GM23338 (cell line): ENCODE data around the gene R3HDM4. TPM values are rescaled to one million over a fixed set of nuclear protein-coding genes. Genes with fewer than 3 reads are reported as not detected.

Experiments
- ATAC-seq: fragments of 200-7000 bp; cut with Tn5 transposase; 3 replicates; pipeline ENCODE4 v1.9.1; 2020
- DNase-seq: peaks from one replicate; pipeline ENCODE4 v3.0.0-alpha.2; 2015; ENCODE audit warnings: low spot score
- H2AFZ ChIP-seq: fragments of 200-600 bp; sonication (generic); 2 replicates; pipeline ENCODE4 v1.8.0; 2016; ENCODE audit warnings: antibody characterized with exemption, mild to moderate bottlenecking, moderate library complexity
- H3F3A ChIP-seq: fragments of 200-600 bp; sonication (generic); replicated peaks from 2 replicates; pipeline ENCODE4 v1.8.0; 2017; ENCODE audit warnings: antibody characterized with exemption, mixed run types, low read depth
- H3K27ac ChIP-seq: fragments of 200-600 bp; sonication (generic); 2 replicates; pipeline ENCODE4 v1.6.1; 2016; ENCODE audit warnings: low read depth
- H3K27me3 ChIP-seq: fragments of 200-600 bp; sonication (generic); 2 replicates; pipeline ENCODE4 v1.8.0; 2016; ENCODE audit warnings: mild to moderate bottlenecking, mixed run types, moderate library complexity; ENCODE audit not compliant: insufficient read depth
- H3K36me3 ChIP-seq: fragments of 200-600 bp; sonication (generic); 2 replicates; pipeline ENCODE4 v1.8.0; 2016; ENCODE audit warnings: mild to moderate bottlenecking; ENCODE audit not compliant: insufficient read depth
- H3K4me1 ChIP-seq: fragments of 200-600 bp; sonication (generic); 2 replicates; pipeline ENCODE4 v1.8.0; 2016; ENCODE audit warnings: mild to moderate bottlenecking, moderate library complexity; ENCODE audit not compliant: insufficient read depth
- H3K4me2 ChIP-seq: fragments of 200-600 bp; sonication (generic); 2 replicates; pipeline ENCODE4 v1.7.1; 2017; ENCODE audit warnings: mixed run types
- H3K4me3 ChIP-seq: fragments of 200-600 bp; sonication (generic); 2 replicates; pipeline ENCODE4 v1.6.1; 2016; ENCODE audit warnings: mixed run types
- H3K79me2 ChIP-seq: fragments of 200-600 bp; sonication (generic); replicated peaks from 2 replicates; pipeline ENCODE4 v1.8.0; 2017; ENCODE audit warnings: mild to moderate bottlenecking; ENCODE audit not compliant: insufficient read depth
- H3K9me2 ChIP-seq: fragments of 200-600 bp; sonication (generic); 2 replicates; pipeline ENCODE4 v1.8.0; 2017; ENCODE audit not compliant: insufficient read depth
- H4K20me1 ChIP-seq: fragments of 200-600 bp; sonication (generic); replicated peaks from 2 replicates; pipeline ENCODE4 v1.8.0; 2017; ENCODE audit warnings: mild to moderate bottlenecking; ENCODE audit not compliant: insufficient read depth
- H3K27ac Mint-ChIP-seq: 2 replicates; pipeline ENCODE4 v1.8.0; 2020; ENCODE audit warnings: inconsistent platforms, mild to moderate bottlenecking, moderate library complexity, mixed read lengths
- H3K27me3 Mint-ChIP-seq: 3 replicates; pipeline ENCODE4 v1.8.0; 2022; ENCODE audit warnings: low read depth, mild to moderate bottlenecking, moderate library complexity, mixed read lengths, inconsistent platforms; ENCODE audit not compliant: insufficient read depth, poor library complexity
- H3K36me3 Mint-ChIP-seq: 3 replicates; pipeline ENCODE4 v1.8.0; 2021; ENCODE audit warnings: low read depth, mild to moderate bottlenecking, inconsistent platforms, moderate library complexity, mixed read lengths
- H3K4me1 Mint-ChIP-seq: 3 replicates; pipeline ENCODE4 v1.8.0; 2020; ENCODE audit warnings: mild to moderate bottlenecking, inconsistent platforms, mixed read lengths
- H3K4me3 Mint-ChIP-seq: 3 replicates; pipeline ENCODE4 v1.8.0; 2021; ENCODE audit warnings: moderate library complexity, mild to moderate bottlenecking, inconsistent platforms, mixed read lengths
- H3K9me3 Mint-ChIP-seq: 3 replicates; pipeline ENCODE4 v1.8.0; 2020; ENCODE audit warnings: moderate library complexity, mild to moderate bottlenecking, inconsistent platforms, mixed read lengths
- CREB1 ChIP-seq: fragments of 250-450 bp; sonication (Bioruptor Pico); IDR thresholded peaks from 2 replicates; pipeline ENCODE4 v1.5.0; 2020; ENCODE audit warnings: low read depth, mild to moderate bottlenecking, moderate library complexity
- CTCF ChIP-seq, 2 experiments: fragments of 200-600 bp in 1 of 2; sonication (generic) in 1 of 2; conservative IDR thresholded peaks; 2 replicates each; pipeline versions ENCODE4 v1.5.1 to v1.6.1; 2016 to 2017; ENCODE audit warnings: antibody characterized with exemption in 2 of 2, low read depth in 2 of 2, mild to moderate bottlenecking in 2 of 2, moderate library complexity in 1 of 2
- ETS1 ChIP-seq: IDR thresholded peaks from 2 replicates; pipeline ENCODE4 v1.6.1; 2016; ENCODE audit warnings: antibody characterized with exemption
- EZH2 ChIP-seq: fragments of 200-600 bp; sonication (generic); IDR thresholded peaks from one replicate; pipeline ENCODE4 v1.8.0; 2017; ENCODE audit warnings: antibody characterized with exemption, mild to moderate bottlenecking, low read depth; ENCODE audit not compliant: unreplicated experiment
- EZH2phosphoT487 ChIP-seq: fragments of 200-600 bp; sonication (generic); IDR thresholded peaks from one replicate; pipeline ENCODE4 v1.8.1; 2018; ENCODE audit warnings: antibody characterized with exemption; ENCODE audit not compliant: unreplicated experiment
- JUNB ChIP-seq: IDR thresholded peaks from one replicate; pipeline ENCODE4 v1.6.1; 2016; ENCODE audit warnings: antibody characterized with exemption; ENCODE audit not compliant: unreplicated experiment
- NANOG ChIP-seq: IDR thresholded peaks from 2 replicates; pipeline ENCODE4 v1.6.1; 2016; ENCODE audit warnings: antibody characterized with exemption, borderline replicate concordance
- POLR2AphosphoS5 ChIP-seq: IDR thresholded peaks from 2 replicates; pipeline ENCODE4 v1.6.1; 2016; ENCODE audit warnings: antibody characterized with exemption, low read depth
- REST ChIP-seq: IDR thresholded peaks from one replicate; pipeline ENCODE4 v1.6.1; 2018; ENCODE audit warnings: antibody characterized with exemption; ENCODE audit not compliant: unreplicated experiment
- STAT1 ChIP-seq: IDR thresholded peaks from one replicate; pipeline ENCODE4 v1.6.1; 2016; ENCODE audit warnings: antibody characterized with exemption; ENCODE audit not compliant: unreplicated experiment
- ZNF114 ChIP-seq: fragments of 250-450 bp; sonication (Bioruptor Pico); IDR thresholded peaks from 2 replicates; pipeline ENCODE4 v1.5.0; 2020; ENCODE audit warnings: mild to moderate bottlenecking, moderate library complexity
- ZNF331 ChIP-seq: fragments of 250-450 bp; sonication (Bioruptor Pico); IDR thresholded peaks from 2 replicates; pipeline ENCODE4 v1.5.0; 2020; ENCODE audit warnings: low read depth, mild to moderate bottlenecking, moderate library complexity
- polyA plus RNA-seq: library from polyadenylated mRNA; unstranded; fragments of >200 nt; fragmentation: Nextera tagmentation; extraction: Ambion mirVana; gene quantifications from 2 replicates; pipeline ENCODE4 v1.2.1, GENCODE V29; 2016
- total RNA-seq: library from RNA; depleted of rRNA; stranded (reverse); fragments of >200 nt; shearing (Covaris generic); gene quantifications from 2 replicates; pipeline ENCODE4 v1.2.3, GENCODE V29; 2014

The R3HDM4 gene
- total and polyA plus RNA-seq, 2 experiments from 2014 or later: 76.5 to 87.1 TPM

GRCh38 chr19:936175-936546 is 23.1 kb upstream of the R3HDM4 start (continued):
- no peak for TF ChIP-seq CTCF (conservative IDR thresholded peaks at IDR 0.05; ENCODE audit: low read depth in 2 of 2)
- no peak for TF ChIP-seq NANOG
- TF ChIP-seq EZH2phosphoT487: no peak
- TF ChIP-seq POLR2AphosphoS5: no peak
- TF ChIP-seq ZNF114 (CRISPR knock-in tag): no peak

GRCh38 chr19:934865-935479 is 22.0 kb upstream of the R3HDM4 start:
- peaks cover 37% of the 10 kb centered on the region for H3K36me3 Mint-ChIP-seq
- no peak for ATAC-seq
- H3K27ac Mint-ChIP-seq: no peak overlapping the region
- peaks cover 9% of the 10 kb centered on the region for H3K27me3 Mint-ChIP-seq
- peaks cover 8% of the 10 kb centered on the region for H4K20me1 ChIP-seq
- peaks cover 84% of the 10 kb centered on the region for H3K79me2 ChIP-seq
- H3K4me3 Mint-ChIP-seq: no peak overlapping the region
- H3K4me3 ChIP-seq: no peak overlapping the region
- H3F3A ChIP-seq: peaks cover 9% of the 10 kb centered on the region; the same call in 1 of the 2 replicates
- H3K27me3 ChIP-seq: no peaks in the 10 kb centered on the region
- H3K4me2 ChIP-seq: no peak overlapping the region
- no peaks in the 10 kb centered on the region; the same call in 1 of the 3 replicates for H3K9me3 Mint-ChIP-seq
- H2AFZ ChIP-seq: no peak overlapping the region
- H3K27ac ChIP-seq: no peak overlapping the region
- H3K36me3 ChIP-seq: no peaks in the 10 kb centered on the region; the same call in 1 of the 2 replicates
- H3K4me1 Mint-ChIP-seq: peaks cover 8% of the 10 kb centered on the region; the same call in 1 of the 3 replicates
- peaks cover 10% of the 10 kb centered on the region; the same call in 1 of the 2 replicates for H3K4me1 ChIP-seq
- H3K9me2 ChIP-seq: no peaks in the 10 kb centered on the region
- no peak for DNase-seq
- TF ChIP-seq ZNF114 (CRISPR knock-in tag) (no peak), REST (no peak), ZNF331 (CRISPR knock-in tag) (no peak), CREB1 (CRISPR knock-in tag) (no peak), EZH2 (no peak), EZH2phosphoT487 (no peak), ETS1 (no peak), STAT1 (no peak), NANOG (no peak), CTCF (conservative IDR thresholded peaks at IDR 0.05; ENCODE audit: low read depth in 2 of 2) (no peak), POLR2AphosphoS5 (no peak), JUNB (no peak)
